ENCODE measurements around the gene ERF. TPM values are rescaled to one million over a fixed set of nuclear protein-coding genes. Genes with fewer than 3 reads are reported as not detected.

ERF gene
- total RNA-seq, 1 donor from 2014 or later = 43.1 TPM

- H3K79me2 ChIP-seq (ENCODE audit: low read depth) = peaks cover 9% of the 10 kb centered on the region
- Mint-ChIP-seq H3K9me3 (no peaks in the 10 kb centered on the region), H3K4me3 (no peak overlapping the region)
Measured at GRCh38 chr19:42275517-42275916, 20.6 kb upstream of the ERF start.

GRCh38 chr19:42275103-42275502, 20.2 kb upstream of the ERF start:
- H2AFZ ChIP-seq (replicated peaks) = no peak overlapping the region
- no peak overlapping the region for H3K27ac ChIP-seq
- no peaks in the 10 kb centered on the region for H3K36me3 ChIP-seq
- Mint-ChIP-seq H3K9me3 (no peaks in the 10 kb centered on the region), H3K4me3 (no peak overlapping the region), H3K27ac (no peak overlapping the region), H3K27me3 (ENCODE audit: insufficient read depth, low read depth) (peaks cover 8% of the 10 kb centered on the region), H3K4me1 (peaks cover 34% of the 10 kb centered on the region), H3K36me3 (peaks cover 8% of the 10 kb centered on the region)
- H3K27me3 ChIP-seq = no peaks in the 10 kb centered on the region
- H3K9me3 ChIP-seq (ENCODE audit: low read depth) = no peaks in the 10 kb centered on the region
- H3K79me2 ChIP-seq (ENCODE audit: low read depth) = peaks cover 12% of the 10 kb centered on the region
- no peak for DNase-seq (ENCODE audit: low spot score)
- H3K4me3 ChIP-seq = no peak overlapping the region
- TF ChIP-seq EZH2phosphoT487 (IDR thresholded peaks at IDR 0.05) = no peak
- no peak overlapping the region for H3K4me2 ChIP-seq
- H3K4me1 ChIP-seq = peaks cover 16% of the 10 kb centered on the region
- H3F3A ChIP-seq (ENCODE audit: low read depth) = peaks cover 13% of the 10 kb centered on the region
- H3K9ac ChIP-seq = no peak overlapping the region
- peaks cover 4% of the 10 kb centered on the region for H4K20me1 ChIP-seq (ENCODE audit: low read depth)

More at GRCh38 chr19:42275517-42275916, 20.6 kb upstream of the ERF start:
- Mint-ChIP-seq H3K36me3 (peaks cover 8% of the 10 kb centered on the region), H3K27me3 (ENCODE audit: insufficient read depth, low read depth) (peaks cover 6% of the 10 kb centered on the region), H3K27ac (no peak overlapping the region), H3K4me1 (peaks cover 31% of the 10 kb centered on the region)
- H3F3A ChIP-seq (ENCODE audit: low read depth) = peaks cover 18% of the 10 kb centered on the region
- no peaks in the 10 kb centered on the region for H3K36me3 ChIP-seq
- H3K4me3 ChIP-seq = no peak overlapping the region
- no peak overlapping the region for H3K27ac ChIP-seq
- H3K9ac ChIP-seq = no peak overlapping the region
- H4K20me1 ChIP-seq (ENCODE audit: low read depth) = peaks cover 4% of the 10 kb centered on the region
- TF ChIP-seq EZH2 (IDR thresholded peaks at IDR 0.05) = no peak
- no peak for DNase-seq (ENCODE audit: low spot score)
- H2AFZ ChIP-seq (replicated peaks) = no peak overlapping the region
- H3K4me1 ChIP-seq = peaks cover 12% of the 10 kb centered on the region
- H3K4me2 ChIP-seq = no peak overlapping the region
- H3K9me3 ChIP-seq (ENCODE audit: low read depth) = no peaks in the 10 kb centered on the region
- no peaks in the 10 kb centered on the region for H3K27me3 ChIP-seq

DNA sequence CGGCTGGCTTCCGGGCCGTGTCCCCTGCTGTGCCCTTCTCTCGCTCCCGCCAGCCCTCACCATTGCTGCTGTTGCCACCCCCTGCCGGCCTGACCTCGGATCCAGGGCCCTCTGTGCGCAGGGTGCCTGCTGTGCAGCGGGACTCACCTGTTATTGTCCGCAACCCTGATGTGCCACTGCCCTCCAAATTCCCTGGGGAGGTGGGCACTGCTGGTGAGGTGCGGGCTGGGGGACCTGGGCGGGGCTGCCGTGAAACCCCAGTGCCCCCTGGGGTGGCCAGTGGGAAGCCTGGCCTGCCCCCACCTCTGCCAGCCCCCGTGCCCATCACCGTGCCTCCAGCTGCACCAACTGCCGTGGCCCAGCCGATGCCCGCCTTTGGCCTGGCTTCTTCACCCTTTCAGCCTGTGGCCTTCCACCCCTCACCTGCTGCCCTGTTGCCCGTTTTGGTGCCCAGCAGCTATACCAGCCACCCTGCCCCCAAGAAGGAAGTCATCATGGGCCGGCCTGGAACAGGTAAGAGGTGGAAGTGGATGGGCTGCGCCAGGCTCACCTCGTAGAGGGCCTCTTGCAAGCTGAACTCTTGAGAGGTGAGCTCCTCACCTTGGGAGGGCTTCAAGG, 19.2 kb upstream of the ERF start:
- Histone ChIP-seq H3K27me3 (no peaks in the 10 kb centered on the region), H4K20me1 (ENCODE audit: low read depth) (peaks cover 2% of the 10 kb centered on the region), H2AFZ (replicated peaks) (no peak overlapping the region), H3K79me2 (ENCODE audit: low read depth) (peaks cover 16% of the 10 kb centered on the region), H3K4me1 (peaks cover 12% of the 10 kb centered on the region), H3K36me3 (no peaks in the 10 kb centered on the region), H3K27ac (no peak overlapping the region), H3K9ac (no peak overlapping the region), H3K4me2 (no peak overlapping the region), H3K9me3 (ENCODE audit: low read depth) (no peaks in the 10 kb centered on the region), H3K4me3 (no peak overlapping the region), H3F3A (ENCODE audit: low read depth) (peaks cover 6% of the 10 kb centered on the region)
- no peak overlapping the region for H3K4me3 Mint-ChIP-seq
- DNase-seq (ENCODE audit: low spot score) = no peak
- peaks cover 36% of the 10 kb centered on the region for H3K4me1 Mint-ChIP-seq
- no peak overlapping the region for H3K27ac Mint-ChIP-seq
- H3K36me3 Mint-ChIP-seq = peaks cover 8% of the 10 kb centered on the region
- TF ChIP-seq EZH2phosphoT487 (IDR thresholded peaks at IDR 0.05) (no peak), EZH2 (IDR thresholded peaks at IDR 0.05) (no peak)
- TF ChIP-seq, protein P1, sequence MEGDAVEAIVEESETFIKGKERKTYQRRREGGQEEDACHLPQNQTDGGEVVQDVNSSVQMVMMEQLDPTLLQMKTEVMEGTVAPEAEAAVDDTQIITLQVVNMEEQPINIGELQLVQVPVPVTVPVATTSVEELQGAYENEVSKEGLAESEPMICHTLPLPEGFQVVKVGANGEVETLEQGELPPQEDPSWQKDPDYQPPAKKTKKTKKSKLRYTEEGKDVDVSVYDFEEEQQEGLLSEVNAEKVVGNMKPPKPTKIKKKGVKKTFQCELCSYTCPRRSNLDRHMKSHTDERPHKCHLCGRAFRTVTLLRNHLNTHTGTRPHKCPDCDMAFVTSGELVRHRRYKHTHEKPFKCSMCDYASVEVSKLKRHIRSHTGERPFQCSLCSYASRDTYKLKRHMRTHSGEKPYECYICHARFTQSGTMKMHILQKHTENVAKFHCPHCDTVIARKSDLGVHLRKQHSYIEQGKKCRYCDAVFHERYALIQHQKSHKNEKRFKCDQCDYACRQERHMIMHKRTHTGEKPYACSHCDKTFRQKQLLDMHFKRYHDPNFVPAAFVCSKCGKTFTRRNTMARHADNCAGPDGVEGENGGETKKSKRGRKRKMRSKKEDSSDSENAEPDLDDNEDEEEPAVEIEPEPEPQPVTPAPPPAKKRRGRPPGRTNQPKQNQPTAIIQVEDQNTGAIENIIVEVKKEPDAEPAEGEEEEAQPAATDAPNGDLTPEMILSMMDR (IDR thresholded peaks at IDR 0.05) = no peak
- peaks cover 5% of the 10 kb centered on the region for H3K27me3 Mint-ChIP-seq (ENCODE audit: insufficient read depth, low read depth)
- no peaks in the 10 kb centered on the region for H3K9me3 Mint-ChIP-seq

GRCh38 chr19:42273407-42274064, 18.6 kb upstream of the ERF start:
- H3K27ac Mint-ChIP-seq = no peak overlapping the region

More at GRCh38 chr19:42273407-42274064, 18.6 kb upstream of the ERF start:
- H3K4me2 ChIP-seq = no peak overlapping the region
- no peak overlapping the region for H2AFZ ChIP-seq (replicated peaks)
- no peak overlapping the region for H3K9ac ChIP-seq
- Mint-ChIP-seq H3K9me3 (no peaks in the 10 kb centered on the region), H3K4me1 (peaks cover 30% of the 10 kb centered on the region), H3K36me3 (peaks cover 8% of the 10 kb centered on the region), H3K27me3 (ENCODE audit: insufficient read depth, low read depth) (peaks cover 5% of the 10 kb centered on the region), H3K4me3 (no peak overlapping the region)
- no peak overlapping the region for H3K4me3 ChIP-seq
- H3K27ac ChIP-seq = no peak overlapping the region
- H3K36me3 ChIP-seq = no peaks in the 10 kb centered on the region
- H3K27me3 ChIP-seq = no peaks in the 10 kb centered on the region
- peaks cover 1% of the 10 kb centered on the region for H3F3A ChIP-seq (ENCODE audit: low read depth)
- peaks cover 11% of the 10 kb centered on the region for H3K79me2 ChIP-seq (ENCODE audit: low read depth)
- H4K20me1 ChIP-seq (ENCODE audit: low read depth) = no peaks in the 10 kb centered on the region
- DNase-seq (ENCODE audit: low spot score) = no peak
- H3K9me3 ChIP-seq (ENCODE audit: low read depth) = no peaks in the 10 kb centered on the region
- H3K4me1 ChIP-seq = peaks cover 6% of the 10 kb centered on the region
- TF ChIP-seq EZH2 (IDR thresholded peaks at IDR 0.05) (no peak), EZH2phosphoT487 (IDR thresholded peaks at IDR 0.05) (no peak)
- TF ChIP-seq, protein P1 (IDR thresholded peaks at IDR 0.05) = no peak
